GM19025 (cell line): ENCODE measurements around the gene P2RY6.

Experiments used
- ATAC-seq: cut with Tn5 transposase; IDR thresholded peaks from one replicate; pipeline ENCODE4 v1.9.1; 2021; ENCODE audit warnings: mild to moderate bottlenecking, low read depth, moderate library complexity; ENCODE audit not compliant: unreplicated experiment

Gene P2RY6

GRCh38 chr11:73236854-73237253 is 35.3 kb upstream of the P2RY6 start:
- ATAC-seq, result no peak

- ATAC-seq, result no peak
Observed at GRCh38 chr11:73237471-73238290, 34.5 kb upstream of the P2RY6 start.

- no peak for ATAC-seq
Observed at GRCh38 chr11:73239111-73239521, 33.0 kb upstream of the P2RY6 start.

GRCh38 chr11:73239571-73240189 is 32.5 kb upstream of the P2RY6 start:
- no peak for ATAC-seq

- ATAC-seq, result no peak
Observed at GRCh38 chr11:73240190-73240781, 31.9 kb upstream of the P2RY6 start.

- no peak for ATAC-seq
Observed at GRCh38 chr11:73241300-73241699, 30.8 kb upstream of the P2RY6 start.

- no peak for ATAC-seq
Observed at GRCh38 chr11:73242251-73243092, 29.7 kb upstream of the P2RY6 start.

GRCh38 chr11:73243093-73243485 is 29.0 kb upstream of the P2RY6 start:
- ATAC-seq, result no peak

- no peak for ATAC-seq
Observed at GRCh38 chr11:73244589-73245240, 27.4 kb upstream of the P2RY6 start.

GRCh38 chr11:73245461-73245860 is 26.7 kb upstream of the P2RY6 start:
- ATAC-seq, result no peak

GRCh38 chr11:73246303-73246702 is 25.8 kb upstream of the P2RY6 start:
- no peak for ATAC-seq

- ATAC-seq, result no peak
Observed at GRCh38 chr11:73248526-73249185, 23.5 kb upstream of the P2RY6 start.

GRCh38 chr11:73249304-73249703 is 22.8 kb upstream of the P2RY6 start:
- ATAC-seq, result no peak

- no peak for ATAC-seq
Observed at GRCh38 chr11:73249853-73250783, 22.0 kb upstream of the P2RY6 start.

GRCh38 chr11:73252577-73253191 is 19.5 kb upstream of the P2RY6 start:
- ATAC-seq, result no peak

GRCh38 chr11:73257342-73258103 is 14.6 kb upstream of the P2RY6 start:
- no peak for ATAC-seq
